ENCODE measurements around the gene YRDC. TPM values are rescaled to one million over a fixed set of nuclear protein-coding genes. Genes with fewer than 3 reads are reported as not detected.

Gene YRDC
- polyA plus RNA-seq, 1 of the 3 experiments (the other 2 are of a cell fraction): 34.2 TPM

- H3F3A ChIP-seq (replicated peaks; ENCODE audit: insufficient read depth): no peaks in the 10 kb centered on the region
- H3K36me3 ChIP-seq (replicated peaks in 1 of 2; ENCODE audit: control insufficient read depth in 1 of 2, insufficient read depth in 2 of 2, low read length in 1 of 2): peaks cover 41 to 55% of the 10 kb centered on the region in 2 experiments
- DNase-seq: no peak
- H2AFZ ChIP-seq (ENCODE audit: low read depth): no peak overlapping the region
- no peaks in the 10 kb centered on the region for H3K27me3 ChIP-seq (ENCODE audit: insufficient read depth)
- H3K27ac ChIP-seq (ENCODE audit: low read depth in 2 of 2, low read length in 1 of 2): no peak overlapping the region
- no peaks in the 10 kb centered on the region for H3K4me1 ChIP-seq (ENCODE audit: control insufficient read depth in 1 of 2, insufficient read depth in 2 of 2, low read depth in 1 of 2, low read length in 1 of 2)
- H3K79me2 ChIP-seq (ENCODE audit: insufficient read depth): peaks cover 38% of the 10 kb centered on the region
- no peak overlapping the region for H3K9ac ChIP-seq
- H4K20me1 ChIP-seq (ENCODE audit: insufficient read depth): peaks cover 6% of the 10 kb centered on the region; the same call in 1 of the 2 replicates
- ChIA-PET CTCF (interaction anchor here (0.7 to 1.4 kb wide), 5 partner anchors 9 to 20 kb away, joined by 3 to 5 read pairs (median 3); partner anchors contain the start of gene MTF1), POLR2A (no interaction called here)
- H3K9me2 ChIP-seq: no peaks in the 10 kb centered on the region
- WGBS (ENCODE audit: low lambda C conversion rate): 100% methylated on average over 1 of the region's 1 CpG
- no peak overlapping the region for H3K4me2 ChIP-seq
- H3K9me3 ChIP-seq: no peaks in the 10 kb centered on the region
- H3K4me3 ChIP-seq (ENCODE audit: low read depth in 2 of 2, low read length in 1 of 2): no peak overlapping the region
- TF ChIP-seq SIN3A (IDR thresholded peaks at IDR 0.05; ENCODE audit: borderline replicate concordance, low read depth, low read length): no peak
- no peak for TF ChIP-seq USF2 (IDR thresholded peaks at IDR 0.05; ENCODE audit: borderline replicate concordance, low read depth, low read length)
- TF ChIP-seq ZBTB33 (IDR thresholded peaks at IDR 0.05; ENCODE audit: borderline replicate concordance, low read depth): no peak
- no peak for TF ChIP-seq EP300 (IDR thresholded peaks at IDR 0.05; ENCODE audit: borderline replicate concordance in 1 of 2, low read depth in 1 of 2, low read length in 1 of 2)
- no peak for TF ChIP-seq POLR2AphosphoS5 (IDR thresholded peaks at IDR 0.05; ENCODE audit: low read depth, low read length)
- no peak for TF ChIP-seq CHD2 (IDR thresholded peaks at IDR 0.05; ENCODE audit: low read length, partially characterized antibody)
- no peak for TF ChIP-seq EZH2phosphoT487 (IDR thresholded peaks at IDR 0.05; ENCODE audit: borderline replicate concordance, low read depth)
- TF ChIP-seq RAD21 (IDR thresholded peaks at IDR 0.05; ENCODE audit: low read length): no peak
- no peak for TF ChIP-seq GABPA (IDR thresholded peaks at IDR 0.05; ENCODE audit: low read depth)
- no peak for TF ChIP-seq FOSL2 (IDR thresholded peaks at IDR 0.05; ENCODE audit: borderline replicate concordance, low read depth)
- TF ChIP-seq RCOR1 (IDR thresholded peaks at IDR 0.05; ENCODE audit: low read length): no peak
- TF ChIP-seq REST (IDR thresholded peaks at IDR 0.05; ENCODE audit: low read depth, low read length): no peak
- no peak for TF ChIP-seq MXI1 (IDR thresholded peaks at IDR 0.05; ENCODE audit: low read depth, low read length)
- TF ChIP-seq NRF1 (IDR thresholded peaks at IDR 0.05; ENCODE audit: low read depth, low read length): no peak
- no peak for TF ChIP-seq JUND (IDR thresholded peaks at IDR 0.05)
- TF ChIP-seq GATA2 (CRISPR knock-in tag; IDR thresholded peaks at IDR 0.05): no peak
These were observed 32.7 kb upstream of the YRDC start for GRCh38 chr1:37840711-37841110.

Measured in SK-N-SH (cell line).